HL-60 (cell line): Measurements from ENCODE around the gene CNIH2.

Experiments
- POLR2AphosphoS5 ChIP-seq: IDR thresholded peaks from 2 replicates; pipeline ENCODE4 v1.6.1; 2012; ENCODE audit warnings: low read depth
- SPI1 ChIP-seq: IDR thresholded peaks from 2 replicates; pipeline ENCODE4 v1.6.1; 2012; ENCODE audit warnings: low read depth, mild to moderate bottlenecking, borderline replicate concordance
- TF ChIP-seq, protein P1 (sequence below): IDR thresholded peaks from 2 replicates; pipeline ENCODE4 v1.6.1; 2012; ENCODE audit warnings: low read depth; ENCODE audit not compliant: insufficient replicate concordance
- TF ChIP-seq, protein P2 (sequence below): IDR thresholded peaks from one replicate; pipeline ENCODE4 v1.5.1; 2011; ENCODE audit warnings: low read length, control low read depth, inconsistent platforms; ENCODE audit not compliant: insufficient read depth

DNA sequence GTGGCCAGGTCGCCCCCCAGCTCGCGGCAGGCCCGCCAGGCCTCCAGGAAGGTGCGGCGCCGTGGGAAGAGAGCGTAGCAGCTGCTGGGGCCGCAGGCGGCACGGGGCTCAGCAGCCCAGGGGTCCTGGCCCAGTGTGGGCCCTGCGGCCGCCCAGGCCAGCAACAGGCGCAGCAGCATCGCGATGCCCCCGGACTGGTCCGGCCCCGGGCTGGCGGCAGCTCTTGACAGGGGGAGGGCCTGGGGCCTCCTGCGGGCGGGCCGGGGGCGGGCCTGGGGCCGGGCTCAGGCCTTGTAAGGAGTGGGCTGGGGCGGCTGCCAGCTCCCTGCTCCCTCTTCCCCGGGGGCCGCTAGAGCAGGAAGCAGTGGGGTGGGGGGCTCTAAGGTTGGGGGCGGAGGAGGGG, 38.9 kb downstream of the CNIH2 start, which contains the start of gene CD248:
- TF ChIP-seq, protein P1, sequence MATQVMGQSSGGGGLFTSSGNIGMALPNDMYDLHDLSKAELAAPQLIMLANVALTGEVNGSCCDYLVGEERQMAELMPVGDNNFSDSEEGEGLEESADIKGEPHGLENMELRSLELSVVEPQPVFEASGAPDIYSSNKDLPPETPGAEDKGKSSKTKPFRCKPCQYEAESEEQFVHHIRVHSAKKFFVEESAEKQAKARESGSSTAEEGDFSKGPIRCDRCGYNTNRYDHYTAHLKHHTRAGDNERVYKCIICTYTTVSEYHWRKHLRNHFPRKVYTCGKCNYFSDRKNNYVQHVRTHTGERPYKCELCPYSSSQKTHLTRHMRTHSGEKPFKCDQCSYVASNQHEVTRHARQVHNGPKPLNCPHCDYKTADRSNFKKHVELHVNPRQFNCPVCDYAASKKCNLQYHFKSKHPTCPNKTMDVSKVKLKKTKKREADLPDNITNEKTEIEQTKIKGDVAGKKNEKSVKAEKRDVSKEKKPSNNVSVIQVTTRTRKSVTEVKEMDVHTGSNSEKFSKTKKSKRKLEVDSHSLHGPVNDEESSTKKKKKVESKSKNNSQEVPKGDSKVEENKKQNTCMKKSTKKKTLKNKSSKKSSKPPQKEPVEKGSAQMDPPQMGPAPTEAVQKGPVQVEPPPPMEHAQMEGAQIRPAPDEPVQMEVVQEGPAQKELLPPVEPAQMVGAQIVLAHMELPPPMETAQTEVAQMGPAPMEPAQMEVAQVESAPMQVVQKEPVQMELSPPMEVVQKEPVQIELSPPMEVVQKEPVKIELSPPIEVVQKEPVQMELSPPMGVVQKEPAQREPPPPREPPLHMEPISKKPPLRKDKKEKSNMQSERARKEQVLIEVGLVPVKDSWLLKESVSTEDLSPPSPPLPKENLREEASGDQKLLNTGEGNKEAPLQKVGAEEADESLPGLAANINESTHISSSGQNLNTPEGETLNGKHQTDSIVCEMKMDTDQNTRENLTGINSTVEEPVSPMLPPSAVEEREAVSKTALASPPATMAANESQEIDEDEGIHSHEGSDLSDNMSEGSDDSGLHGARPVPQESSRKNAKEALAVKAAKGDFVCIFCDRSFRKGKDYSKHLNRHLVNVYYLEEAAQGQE = no peak
- TF ChIP-seq, protein P2, sequence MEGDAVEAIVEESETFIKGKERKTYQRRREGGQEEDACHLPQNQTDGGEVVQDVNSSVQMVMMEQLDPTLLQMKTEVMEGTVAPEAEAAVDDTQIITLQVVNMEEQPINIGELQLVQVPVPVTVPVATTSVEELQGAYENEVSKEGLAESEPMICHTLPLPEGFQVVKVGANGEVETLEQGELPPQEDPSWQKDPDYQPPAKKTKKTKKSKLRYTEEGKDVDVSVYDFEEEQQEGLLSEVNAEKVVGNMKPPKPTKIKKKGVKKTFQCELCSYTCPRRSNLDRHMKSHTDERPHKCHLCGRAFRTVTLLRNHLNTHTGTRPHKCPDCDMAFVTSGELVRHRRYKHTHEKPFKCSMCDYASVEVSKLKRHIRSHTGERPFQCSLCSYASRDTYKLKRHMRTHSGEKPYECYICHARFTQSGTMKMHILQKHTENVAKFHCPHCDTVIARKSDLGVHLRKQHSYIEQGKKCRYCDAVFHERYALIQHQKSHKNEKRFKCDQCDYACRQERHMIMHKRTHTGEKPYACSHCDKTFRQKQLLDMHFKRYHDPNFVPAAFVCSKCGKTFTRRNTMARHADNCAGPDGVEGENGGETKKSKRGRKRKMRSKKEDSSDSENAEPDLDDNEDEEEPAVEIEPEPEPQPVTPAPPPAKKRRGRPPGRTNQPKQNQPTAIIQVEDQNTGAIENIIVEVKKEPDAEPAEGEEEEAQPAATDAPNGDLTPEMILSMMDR = no peak
- TF ChIP-seq POLR2AphosphoS5 = no peak
- no peak for TF ChIP-seq SPI1
